ENCODE measurements around the gene GHRH. TPM values are rescaled to one million over a fixed set of nuclear protein-coding genes. Genes with fewer than 3 reads are reported as not detected.

Gene GHRH
- total RNA-seq, 1 donor from 2014 or later = not detected

- TF ChIP-seq CTCF (IDR thresholded peaks at IDR 0.05) = no peak
- H3K4me1 Mint-ChIP-seq (ENCODE audit: low read depth) = peaks cover 18% of the 10 kb centered on the region
- DNase-seq (ENCODE audit: low spot score) = no peak
- peaks cover 20% of the 10 kb centered on the region for H3K36me3 Mint-ChIP-seq (ENCODE audit: low read depth)
- no peak overlapping the region for H3K27ac Mint-ChIP-seq (ENCODE audit: unreplicated experiment)
- no peaks in the 10 kb centered on the region for H3K9me3 Mint-ChIP-seq (ENCODE audit: low read depth)
- no peaks in the 10 kb centered on the region for H3K27me3 Mint-ChIP-seq (ENCODE audit: low read depth)
- no peak overlapping the region for H3K4me3 Mint-ChIP-seq (ENCODE audit: unreplicated experiment)
Observed at GRCh38 chr20:37301120-37301519, 39.5 kb upstream of the GHRH start.

GRCh38 chr20:37299718-37300528 lies 38.3 kb upstream of the GHRH start:
- H3K4me3 Mint-ChIP-seq (ENCODE audit: unreplicated experiment) = no peak overlapping the region
- no peaks in the 10 kb centered on the region for H3K9me3 Mint-ChIP-seq (ENCODE audit: low read depth)
- H3K36me3 Mint-ChIP-seq (ENCODE audit: low read depth) = peaks cover 20% of the 10 kb centered on the region
- peaks cover 27% of the 10 kb centered on the region for H3K4me1 Mint-ChIP-seq (ENCODE audit: low read depth)
- no peak for DNase-seq (ENCODE audit: low spot score)
- no peak for TF ChIP-seq CTCF (IDR thresholded peaks at IDR 0.05)
- H3K27me3 Mint-ChIP-seq (ENCODE audit: low read depth) = no peaks in the 10 kb centered on the region
- H3K27ac Mint-ChIP-seq (ENCODE audit: unreplicated experiment) = peak overlapping the region; percentile 4

- peaks cover 3% of the 10 kb centered on the region for H3K9me3 Mint-ChIP-seq (ENCODE audit: low read depth)
- no peak for DNase-seq (ENCODE audit: low spot score)
- H3K4me1 Mint-ChIP-seq (ENCODE audit: low read depth) = peaks cover 35% of the 10 kb centered on the region
- H3K36me3 Mint-ChIP-seq (ENCODE audit: low read depth) = peaks cover 20% of the 10 kb centered on the region
- no peak overlapping the region for H3K27ac Mint-ChIP-seq (ENCODE audit: unreplicated experiment)
- TF ChIP-seq CTCF (IDR thresholded peaks at IDR 0.05) = no peak
- no peak overlapping the region for H3K4me3 Mint-ChIP-seq (ENCODE audit: unreplicated experiment)
- no peaks in the 10 kb centered on the region for H3K27me3 Mint-ChIP-seq (ENCODE audit: low read depth)
Observed at GRCh38 chr20:37298190-37298939, 36.8 kb upstream of the GHRH start.

- Mint-ChIP-seq H3K9me3 (ENCODE audit: low read depth) (peaks cover 3% of the 10 kb centered on the region), H3K27ac (ENCODE audit: unreplicated experiment) (peak overlapping the region; percentile 47), H3K27me3 (ENCODE audit: low read depth) (no peaks in the 10 kb centered on the region), H3K4me3 (ENCODE audit: unreplicated experiment) (no peak overlapping the region), H3K4me1 (ENCODE audit: low read depth) (peaks cover 35% of the 10 kb centered on the region), H3K36me3 (ENCODE audit: low read depth) (peaks cover 18% of the 10 kb centered on the region)
- TF ChIP-seq CTCF (IDR thresholded peaks at IDR 0.05) = no peak
- no peak for DNase-seq (ENCODE audit: low spot score)
Observed at GRCh38 chr20:37297066-37297736, 35.6 kb upstream of the GHRH start.

- TF ChIP-seq CTCF (IDR thresholded peaks at IDR 0.05) = no peak
- H3K27me3 Mint-ChIP-seq (ENCODE audit: low read depth) = no peaks in the 10 kb centered on the region
- DNase-seq (ENCODE audit: low spot score) = no peak
- no peak overlapping the region for H3K4me3 Mint-ChIP-seq (ENCODE audit: unreplicated experiment)
- H3K27ac Mint-ChIP-seq (ENCODE audit: unreplicated experiment) = no peak overlapping the region
- H3K4me1 Mint-ChIP-seq (ENCODE audit: low read depth) = peaks cover 36% of the 10 kb centered on the region
- peaks cover 13% of the 10 kb centered on the region for H3K36me3 Mint-ChIP-seq (ENCODE audit: low read depth)
- H3K9me3 Mint-ChIP-seq (ENCODE audit: low read depth) = peaks cover 3% of the 10 kb centered on the region
Observed at GRCh38 chr20:37296371-37296770, 34.8 kb upstream of the GHRH start.
